ENCODE results near the gene LRRC4C.

DNA sequence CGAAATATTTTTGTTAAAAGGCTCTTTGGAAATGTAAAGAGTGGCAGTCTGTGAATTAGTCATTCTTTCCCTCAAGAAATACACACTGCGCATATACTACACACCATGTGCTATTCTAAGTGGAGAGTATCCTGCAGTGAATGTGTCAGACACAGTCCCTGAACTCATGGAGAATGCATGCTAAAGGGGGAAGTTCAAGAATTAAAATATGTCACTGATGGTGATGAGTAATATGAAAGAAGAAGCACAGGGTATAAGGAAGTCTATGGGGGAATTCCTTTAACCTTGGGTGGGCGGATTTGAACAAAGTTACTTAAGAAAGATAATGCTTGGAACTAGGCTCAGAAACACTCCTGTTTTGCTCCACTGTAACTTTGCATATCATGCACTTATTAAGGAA, 153.0 kb downstream of the LRRC4C start:
- no peak for TF ChIP-seq POLR2A (IDR thresholded peaks at IDR 0.05)
- TF ChIP-seq, protein P1, sequence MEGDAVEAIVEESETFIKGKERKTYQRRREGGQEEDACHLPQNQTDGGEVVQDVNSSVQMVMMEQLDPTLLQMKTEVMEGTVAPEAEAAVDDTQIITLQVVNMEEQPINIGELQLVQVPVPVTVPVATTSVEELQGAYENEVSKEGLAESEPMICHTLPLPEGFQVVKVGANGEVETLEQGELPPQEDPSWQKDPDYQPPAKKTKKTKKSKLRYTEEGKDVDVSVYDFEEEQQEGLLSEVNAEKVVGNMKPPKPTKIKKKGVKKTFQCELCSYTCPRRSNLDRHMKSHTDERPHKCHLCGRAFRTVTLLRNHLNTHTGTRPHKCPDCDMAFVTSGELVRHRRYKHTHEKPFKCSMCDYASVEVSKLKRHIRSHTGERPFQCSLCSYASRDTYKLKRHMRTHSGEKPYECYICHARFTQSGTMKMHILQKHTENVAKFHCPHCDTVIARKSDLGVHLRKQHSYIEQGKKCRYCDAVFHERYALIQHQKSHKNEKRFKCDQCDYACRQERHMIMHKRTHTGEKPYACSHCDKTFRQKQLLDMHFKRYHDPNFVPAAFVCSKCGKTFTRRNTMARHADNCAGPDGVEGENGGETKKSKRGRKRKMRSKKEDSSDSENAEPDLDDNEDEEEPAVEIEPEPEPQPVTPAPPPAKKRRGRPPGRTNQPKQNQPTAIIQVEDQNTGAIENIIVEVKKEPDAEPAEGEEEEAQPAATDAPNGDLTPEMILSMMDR (IDR thresholded peaks at IDR 0.05), result no peak
